Breast epithelium (tissue), 3 donors: ENCODE measurements around the gene AKR1C2.

ENCODE experiments used
- POLR2A ChIP-seq: fragments of 450-650 bp; IDR thresholded peaks from one replicate; pipeline ENCODE4 v1.6.1; 2016; ENCODE audit warnings: antibody characterized with exemption, mild to moderate bottlenecking, moderate library complexity
- POLR2AphosphoS5 ChIP-seq, 3 donors: sonication (generic); formaldehyde crosslinking; IDR thresholded peaks; one replicate each; pipeline ENCODE4 v1.6.1; 2017; ENCODE audit warnings: antibody characterized with exemption in 3 of 3
- TF ChIP-seq, protein P1 (sequence below), 3 donors: fragments of 450-650 bp; IDR thresholded peaks; one replicate each; pipeline ENCODE4 v1.5.1; 2016 to 2017; ENCODE audit warnings: antibody characterized with exemption in 3 of 3, mild to moderate bottlenecking in 3 of 3, moderate library complexity in 3 of 3

DNA sequence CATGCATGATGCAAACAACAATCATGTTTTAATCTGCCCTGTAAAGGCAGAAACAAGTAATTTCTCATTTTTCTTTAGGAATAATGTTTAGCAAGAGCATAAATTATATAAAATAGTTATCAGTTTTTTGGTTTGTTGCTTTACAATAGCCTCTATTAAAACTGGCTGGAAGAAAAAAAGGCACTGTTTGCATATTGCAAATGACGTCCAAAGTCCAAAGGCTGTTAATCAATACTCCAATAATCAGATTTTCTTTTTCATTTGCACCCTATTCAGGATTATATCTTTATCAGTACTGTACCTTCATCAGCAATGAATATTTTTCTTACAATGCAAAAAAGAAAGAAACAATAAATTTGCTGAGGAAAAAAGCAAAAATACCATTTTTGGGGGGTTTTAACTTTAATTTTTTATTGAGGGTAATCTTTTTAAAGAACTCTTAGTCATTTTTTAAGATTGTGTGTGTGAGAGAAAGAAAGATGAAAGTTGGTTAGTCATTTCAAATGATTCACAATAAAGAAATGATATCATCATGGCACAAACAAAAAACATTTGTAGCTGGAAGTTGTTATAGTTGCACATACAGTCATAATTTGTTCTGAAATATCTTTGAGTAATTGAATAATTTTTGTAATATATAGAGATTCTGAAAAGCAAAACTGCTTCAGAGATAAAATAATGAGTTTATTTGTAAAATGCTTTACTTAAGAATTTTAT lies 44.4 kb upstream of the AKR1C2 start:
- TF ChIP-seq POLR2A (no peak), POLR2AphosphoS5 (IDR thresholded peaks at IDR 0.05) (no peak)
- TF ChIP-seq, protein P1, sequence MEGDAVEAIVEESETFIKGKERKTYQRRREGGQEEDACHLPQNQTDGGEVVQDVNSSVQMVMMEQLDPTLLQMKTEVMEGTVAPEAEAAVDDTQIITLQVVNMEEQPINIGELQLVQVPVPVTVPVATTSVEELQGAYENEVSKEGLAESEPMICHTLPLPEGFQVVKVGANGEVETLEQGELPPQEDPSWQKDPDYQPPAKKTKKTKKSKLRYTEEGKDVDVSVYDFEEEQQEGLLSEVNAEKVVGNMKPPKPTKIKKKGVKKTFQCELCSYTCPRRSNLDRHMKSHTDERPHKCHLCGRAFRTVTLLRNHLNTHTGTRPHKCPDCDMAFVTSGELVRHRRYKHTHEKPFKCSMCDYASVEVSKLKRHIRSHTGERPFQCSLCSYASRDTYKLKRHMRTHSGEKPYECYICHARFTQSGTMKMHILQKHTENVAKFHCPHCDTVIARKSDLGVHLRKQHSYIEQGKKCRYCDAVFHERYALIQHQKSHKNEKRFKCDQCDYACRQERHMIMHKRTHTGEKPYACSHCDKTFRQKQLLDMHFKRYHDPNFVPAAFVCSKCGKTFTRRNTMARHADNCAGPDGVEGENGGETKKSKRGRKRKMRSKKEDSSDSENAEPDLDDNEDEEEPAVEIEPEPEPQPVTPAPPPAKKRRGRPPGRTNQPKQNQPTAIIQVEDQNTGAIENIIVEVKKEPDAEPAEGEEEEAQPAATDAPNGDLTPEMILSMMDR (IDR thresholded peaks at IDR 0.05), result no peak
